GM12892 (cell line): ENCODE results near the gene UBL7.

Source experiments
- POLR2AphosphoS5 ChIP-seq: IDR thresholded peaks from 2 replicates; pipeline ENCODE4 v1.6.1; 2011; ENCODE audit warnings: low read depth, low read length, control low read depth
- TAF1 ChIP-seq: IDR thresholded peaks from 2 replicates; pipeline ENCODE4 v1.6.1; 2011; ENCODE audit warnings: low read depth, mild to moderate bottlenecking, control low read depth, low read length, borderline replicate concordance

DNA sequence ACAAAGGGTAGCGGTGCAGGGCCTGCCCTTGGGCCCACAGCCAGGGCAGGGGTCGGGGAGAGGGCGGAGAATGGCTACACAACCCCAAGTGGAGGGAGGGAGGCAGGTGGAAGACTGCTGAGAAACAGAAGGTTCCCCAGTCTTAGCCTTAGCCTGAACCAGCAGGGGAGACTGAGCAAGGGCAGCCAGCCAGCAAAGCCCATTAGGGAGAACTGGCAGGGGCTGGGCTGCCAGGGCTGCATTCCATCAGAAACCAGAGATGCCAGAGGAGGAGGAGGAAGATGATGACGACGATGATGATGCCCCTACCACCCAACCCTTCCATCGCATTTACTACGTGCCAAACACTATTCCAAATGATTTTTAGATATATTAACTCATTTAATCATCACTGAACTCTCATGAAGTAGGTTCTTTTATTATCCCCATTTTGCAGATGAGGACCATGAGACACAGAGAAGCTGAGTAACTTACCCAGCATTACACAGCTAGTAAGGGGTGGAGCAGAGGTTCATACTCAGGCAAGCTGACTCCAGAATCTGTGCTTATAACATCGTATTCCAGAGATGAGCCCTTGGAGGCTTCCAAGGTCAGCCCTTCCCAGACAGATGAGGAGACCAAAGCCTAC is 35.9 kb downstream of the UBL7 start:
- TF ChIP-seq TAF1 (no peak), POLR2AphosphoS5 (no peak; the same call in 1 of the 2 replicates)
